Measurements from ENCODE around the gene PLCD1. TPM values are rescaled to one million over a fixed set of nuclear protein-coding genes. Genes with fewer than 3 reads are reported as not detected.
A peak's percentile ranks its signal among the peaks of the same experiment; 100 is the strongest.

Gene PLCD1
- total and polyA plus RNA-seq, 2 experiments from 2014 or later, result 18.8 to 21.4 TPM

- H4K20me1 ChIP-seq (ENCODE audit: insufficient read depth), result no peaks in the 10 kb centered on the region
- WGBS, 2 experiments (ENCODE audit: low coverage in 1 of 2, low lambda C conversion rate in 2 of 2, missing lambda C conversion rate in 2 of 2), result 65 to 67% methylated on average over 4 of the region's 4 CpGs
- H3K9me2 ChIP-seq (ENCODE audit: insufficient read depth), result no peaks in the 10 kb centered on the region
- H3K4me1 ChIP-seq (ENCODE audit: insufficient read depth), result no peaks in the 10 kb centered on the region
- no peak for DNase-seq
- no peaks in the 10 kb centered on the region for H3K79me2 ChIP-seq (ENCODE audit: insufficient read depth)
- no peaks in the 10 kb centered on the region for H3K36me3 ChIP-seq (ENCODE audit: low read depth)
- H3K27me3 ChIP-seq (replicated peaks; ENCODE audit: insufficient read depth), result no peaks in the 10 kb centered on the region; the same call in 1 of the 2 replicates
- no peak overlapping the region for H3K27ac ChIP-seq
- H2AFZ ChIP-seq, result no peak overlapping the region
- H3K4me2 ChIP-seq (ENCODE audit: unreplicated experiment), result no peak overlapping the region
- TF ChIP-seq EZH2 (IDR thresholded peaks at IDR 0.05; ENCODE audit: insufficient read depth, poor library complexity, severe bottlenecking), result no peak
- H3K9ac ChIP-seq, result no peak overlapping the region
- H3F3A ChIP-seq (ENCODE audit: insufficient read depth), result no peaks in the 10 kb centered on the region
- no peaks in the 10 kb centered on the region for H3K9me3 ChIP-seq (ENCODE audit: low read depth)
- H3K4me3 ChIP-seq, result no peak overlapping the region
- in situ Hi-C loops (cut with MboI), result no loop called here
Measured at GRCh38 chr3:38046027-38046426, 16.6 kb upstream of the PLCD1 start.

GRCh38 chr3:38043486-38043885, 14.0 kb upstream of the PLCD1 start:
- Histone ChIP-seq H3K9me2 (ENCODE audit: insufficient read depth) (no peaks in the 10 kb centered on the region), H4K20me1 (ENCODE audit: insufficient read depth) (no peaks in the 10 kb centered on the region), H3K36me3 (ENCODE audit: low read depth) (no peaks in the 10 kb centered on the region), H3F3A (ENCODE audit: insufficient read depth) (peaks cover 5% of the 10 kb centered on the region; the same call in 1 of the 2 replicates), H3K4me1 (ENCODE audit: insufficient read depth) (no peaks in the 10 kb centered on the region), H2AFZ (no peak overlapping the region), H3K9me3 (ENCODE audit: low read depth) (no peaks in the 10 kb centered on the region), H3K9ac (no peak overlapping the region), H3K4me3 (no peak overlapping the region), H3K27me3 (replicated peaks; ENCODE audit: insufficient read depth) (no peaks in the 10 kb centered on the region; the same call in none of the 2 replicates), H3K79me2 (ENCODE audit: insufficient read depth) (no peaks in the 10 kb centered on the region), H3K4me2 (ENCODE audit: unreplicated experiment) (no peak overlapping the region), H3K27ac (no peak overlapping the region)
- WGBS, 2 experiments (ENCODE audit: low coverage in 1 of 2, low lambda C conversion rate in 2 of 2, missing lambda C conversion rate in 2 of 2), result 59 to 65% methylated on average over 4 of the region's 4 CpGs
- in situ Hi-C loops (cut with MboI), result no loop called here
- no peak for DNase-seq
- TF ChIP-seq EZH2phosphoT487 (IDR thresholded peaks at IDR 0.05; ENCODE audit: insufficient read depth, low read depth), result no peak

GRCh38 chr3:38040401-38040800, 11.0 kb upstream of the PLCD1 start:
- Histone ChIP-seq H3K9me2 (ENCODE audit: insufficient read depth) (no peaks in the 10 kb centered on the region), H3K27ac (no peak overlapping the region), H3K36me3 (ENCODE audit: low read depth) (no peaks in the 10 kb centered on the region), H2AFZ (no peak overlapping the region), H3K9me3 (ENCODE audit: low read depth) (no peaks in the 10 kb centered on the region), H3K4me1 (ENCODE audit: insufficient read depth) (no peaks in the 10 kb centered on the region), H3K4me2 (ENCODE audit: unreplicated experiment) (no peak overlapping the region), H3K79me2 (ENCODE audit: insufficient read depth) (no peaks in the 10 kb centered on the region), H3K27me3 (replicated peaks; ENCODE audit: insufficient read depth) (no peaks in the 10 kb centered on the region; the same call in 1 of the 2 replicates), H3K9ac (no peak overlapping the region), H3F3A (ENCODE audit: insufficient read depth) (peaks cover 8% of the 10 kb centered on the region; the same call in 1 of the 2 replicates), H3K4me3 (no peak overlapping the region), H4K20me1 (ENCODE audit: insufficient read depth) (no peaks in the 10 kb centered on the region)
- in situ Hi-C loops (cut with MboI), result no loop called here
- 87 to 89% methylated on average over 5 of the region's 5 CpGs for WGBS, 2 experiments (ENCODE audit: low coverage in 1 of 2, low lambda C conversion rate in 2 of 2, missing lambda C conversion rate in 2 of 2)
- no peak for DNase-seq
- TF ChIP-seq EZH2 (IDR thresholded peaks at IDR 0.05; ENCODE audit: insufficient read depth, poor library complexity, severe bottlenecking), result no peak

- peak; percentile 33 for DNase-seq
- H2AFZ ChIP-seq, result no peak overlapping the region
- H3K4me2 ChIP-seq (ENCODE audit: unreplicated experiment), result no peak overlapping the region
- H4K20me1 ChIP-seq (ENCODE audit: insufficient read depth), result no peaks in the 10 kb centered on the region
- no peak overlapping the region for H3K27ac ChIP-seq
- TF ChIP-seq EZH2 (IDR thresholded peaks at IDR 0.05; ENCODE audit: insufficient read depth, poor library complexity, severe bottlenecking) (no peak), EZH2phosphoT487 (IDR thresholded peaks at IDR 0.05; ENCODE audit: insufficient read depth, low read depth) (no peak)
- H3F3A ChIP-seq (ENCODE audit: insufficient read depth), result peaks cover 8% of the 10 kb centered on the region; the same call in 1 of the 2 replicates
- no peaks in the 10 kb centered on the region for H3K36me3 ChIP-seq (ENCODE audit: low read depth)
- no peaks in the 10 kb centered on the region for H3K9me2 ChIP-seq (ENCODE audit: insufficient read depth)
- H3K79me2 ChIP-seq (ENCODE audit: insufficient read depth), result no peaks in the 10 kb centered on the region
- H3K9me3 ChIP-seq (ENCODE audit: low read depth), result no peaks in the 10 kb centered on the region
- no peak overlapping the region for H3K4me3 ChIP-seq
- no peaks in the 10 kb centered on the region; the same call in 1 of the 2 replicates for H3K27me3 ChIP-seq (replicated peaks; ENCODE audit: insufficient read depth)
- no peaks in the 10 kb centered on the region for H3K4me1 ChIP-seq (ENCODE audit: insufficient read depth)
- in situ Hi-C loops (cut with MboI), result no loop called here
- 50 to 60% methylated on average over 11 of the region's 11 CpGs for WGBS, 2 experiments (ENCODE audit: low coverage in 1 of 2, low lambda C conversion rate in 2 of 2, missing lambda C conversion rate in 2 of 2)
- H3K9ac ChIP-seq, result no peak overlapping the region
Measured at GRCh38 chr3:38039899-38040261, 10.4 kb upstream of the PLCD1 start.

Data from GM23248 (cell line).